HG03469 (cell line): Measurements from ENCODE around the gene CEP72.

Experiments
- ATAC-seq: cut with Tn5 transposase; IDR thresholded peaks from one replicate; pipeline ENCODE4 v1.9.1; 2021; ENCODE audit warnings: mild to moderate bottlenecking, moderate library complexity, moderate number of reproducible peaks; ENCODE audit not compliant: unreplicated experiment

CEP72 gene

GRCh38 chr5:652023-652515, 39.9 kb downstream of the CEP72 start:
- ATAC-seq = no peak

- ATAC-seq = no peak
These were observed 40.7 kb downstream of the CEP72 start for GRCh38 chr5:652773-653350.

- ATAC-seq = no peak
These were observed 42.1 kb downstream of the CEP72 start for GRCh38 chr5:654071-654778.

DNA sequence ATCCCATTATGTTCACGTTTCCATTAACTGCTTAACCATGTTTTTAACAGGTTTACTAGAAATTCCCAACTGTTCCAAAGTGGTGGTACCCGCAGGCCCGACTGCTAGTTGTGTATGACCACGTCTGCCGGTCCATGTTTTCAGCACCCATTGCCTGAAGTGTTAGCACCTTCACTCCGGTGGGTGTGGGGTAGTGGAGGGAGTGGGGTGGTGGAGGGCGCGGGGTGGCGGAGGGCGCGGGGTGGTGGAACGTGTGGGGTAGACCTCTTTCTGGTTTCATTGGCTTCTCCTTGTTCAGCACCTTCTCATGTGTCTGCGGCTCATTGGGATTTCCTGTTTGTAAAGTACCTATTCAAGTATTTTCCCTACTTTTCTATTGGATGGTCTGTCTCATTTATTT, 43.3 kb downstream of the CEP72 start:
- ATAC-seq = no peak

DNA sequence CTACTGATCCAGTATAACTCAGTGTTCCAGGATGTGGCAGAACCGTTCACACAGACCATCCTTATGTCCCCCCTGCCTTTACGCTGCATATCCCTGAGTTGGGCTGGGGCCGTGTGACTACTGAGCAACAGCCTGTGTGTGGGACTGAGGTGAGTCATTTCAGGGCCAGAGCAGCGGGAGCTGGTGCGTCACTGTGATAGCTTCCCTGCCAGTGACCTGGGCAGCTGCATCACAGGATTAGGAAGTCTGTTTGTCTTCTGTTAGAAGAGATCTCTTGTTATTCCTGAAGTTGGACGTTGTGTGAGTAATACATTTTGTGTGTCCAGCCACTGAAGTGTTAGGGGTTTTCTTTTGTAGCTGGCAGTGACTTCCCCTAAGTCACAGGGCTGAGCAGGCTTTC, 45.4 kb downstream of the CEP72 start:
- ATAC-seq = no peak

- no peak for ATAC-seq
These were observed 46.0 kb downstream of the CEP72 start for GRCh38 chr5:658103-658502.

DNA sequence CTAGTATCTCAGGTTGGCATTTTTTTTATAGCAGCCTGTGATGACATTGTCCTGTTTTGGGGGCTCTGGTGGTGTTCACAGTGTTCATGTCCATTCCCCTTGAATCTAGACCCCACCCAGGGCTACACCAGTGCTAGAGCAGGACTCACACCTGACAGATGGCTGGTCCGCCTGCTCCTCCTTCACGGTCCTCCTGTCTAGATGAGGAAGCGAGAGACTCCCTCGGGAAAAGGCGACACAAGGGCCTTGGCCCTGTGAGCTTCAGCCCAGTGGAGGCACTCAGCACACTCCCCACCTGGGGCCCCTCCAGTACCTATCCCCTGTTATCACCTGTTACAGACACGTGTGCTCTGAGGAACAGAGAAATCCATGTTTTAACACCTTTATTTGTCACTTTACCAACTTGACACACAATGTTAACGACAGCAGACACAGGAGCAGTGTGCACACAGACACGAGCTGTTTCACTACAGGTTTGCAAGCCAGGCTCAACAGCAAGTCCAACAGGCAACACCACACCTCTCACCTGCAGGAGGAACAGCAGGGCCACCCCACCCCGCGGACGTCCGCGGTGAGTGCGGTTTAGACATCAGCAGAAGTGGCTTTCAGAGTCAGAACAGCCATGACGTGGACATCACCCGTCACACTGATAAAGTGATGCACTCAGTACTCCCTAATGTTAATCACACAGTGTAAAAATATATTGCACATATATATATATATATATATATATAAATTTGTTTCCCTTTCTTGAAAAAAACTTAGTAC, 47.5 kb downstream of the CEP72 start:
- no peak for ATAC-seq

- ATAC-seq = no peak
These were observed 48.4 kb downstream of the CEP72 start for GRCh38 chr5:660491-661030.

GRCh38 chr5:661891-662750, 50.0 kb downstream of the CEP72 start:
- no peak for ATAC-seq

DNA sequence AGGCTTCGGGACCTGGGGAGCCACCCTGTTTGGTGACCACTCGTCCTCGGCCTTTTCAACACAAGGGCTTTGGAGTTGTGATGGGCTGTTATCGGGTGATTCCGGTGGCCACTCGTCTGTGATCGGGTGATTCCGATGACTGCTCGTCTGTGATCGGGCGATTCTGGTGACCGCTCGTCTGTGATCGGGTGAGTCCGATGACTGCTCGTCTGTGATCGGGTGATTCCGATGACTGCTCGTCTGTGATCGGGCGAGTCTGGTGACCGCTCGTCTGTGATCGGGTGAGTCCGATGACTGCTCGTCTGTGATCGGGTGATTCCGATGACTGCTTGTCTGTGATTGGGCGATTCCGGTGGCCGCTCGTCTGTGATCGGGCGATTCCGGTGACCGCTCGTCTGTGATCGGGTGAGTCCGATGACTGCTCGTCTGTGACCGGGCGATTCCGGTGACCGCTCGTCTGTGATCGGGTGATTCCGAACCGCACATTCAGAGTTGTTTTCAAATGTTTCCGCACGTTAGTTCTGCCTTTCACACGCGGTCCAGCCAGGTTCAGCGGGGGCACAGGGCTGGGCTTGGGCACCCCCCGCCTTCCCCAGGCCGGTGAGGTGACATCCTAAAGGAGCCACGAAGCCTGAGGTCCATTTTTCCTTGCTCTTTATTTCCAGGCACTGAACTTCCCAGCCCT, 50.8 kb downstream of the CEP72 start:
- no peak for ATAC-seq

GRCh38 chr5:663436-664342, 51.5 kb downstream of the CEP72 start:
- no peak for ATAC-seq

- no peak for ATAC-seq
These were observed 52.3 kb downstream of the CEP72 start for GRCh38 chr5:664343-664993.

- no peak for ATAC-seq
These were observed 52.8 kb downstream of the CEP72 start for GRCh38 chr5:664994-665360.

- no peak for ATAC-seq
These were observed 53.4 kb downstream of the CEP72 start for GRCh38 chr5:665541-665955.

GRCh38 chr5:665956-666711, 54.0 kb downstream of the CEP72 start:
- ATAC-seq = no peak

DNA sequence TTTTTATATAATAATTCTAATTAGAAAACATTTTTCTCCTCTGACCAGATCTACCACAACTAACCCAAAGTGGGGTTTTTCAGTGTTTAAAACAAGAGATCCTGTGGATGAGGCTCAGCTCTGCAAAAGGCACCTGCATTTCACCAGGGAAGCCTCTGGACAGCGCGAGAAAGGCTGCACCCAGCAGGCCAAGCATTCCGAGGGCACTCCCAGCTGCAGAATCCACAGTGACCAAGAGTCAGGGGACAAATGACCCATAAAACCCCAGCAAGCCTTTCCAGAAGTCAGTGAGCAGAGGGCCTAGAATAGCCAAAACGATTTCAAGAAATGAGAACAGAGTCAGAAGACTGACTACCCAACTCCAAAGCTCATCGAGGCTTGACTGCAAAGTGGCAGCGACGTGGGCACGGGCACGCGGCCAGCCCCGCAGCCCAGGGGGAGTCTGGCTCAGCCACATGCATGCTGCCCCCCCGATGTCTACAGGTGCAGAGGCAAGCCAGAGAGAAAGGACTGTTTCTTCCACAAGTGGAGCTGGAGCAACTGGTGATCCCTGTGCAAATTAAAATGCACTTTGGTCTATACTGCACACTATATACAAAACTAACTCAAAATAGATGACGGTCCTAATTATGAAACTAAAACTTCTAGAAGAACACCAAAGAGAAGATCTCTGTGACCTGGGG, 54.8 kb downstream of the CEP72 start:
- no peak for ATAC-seq

DNA sequence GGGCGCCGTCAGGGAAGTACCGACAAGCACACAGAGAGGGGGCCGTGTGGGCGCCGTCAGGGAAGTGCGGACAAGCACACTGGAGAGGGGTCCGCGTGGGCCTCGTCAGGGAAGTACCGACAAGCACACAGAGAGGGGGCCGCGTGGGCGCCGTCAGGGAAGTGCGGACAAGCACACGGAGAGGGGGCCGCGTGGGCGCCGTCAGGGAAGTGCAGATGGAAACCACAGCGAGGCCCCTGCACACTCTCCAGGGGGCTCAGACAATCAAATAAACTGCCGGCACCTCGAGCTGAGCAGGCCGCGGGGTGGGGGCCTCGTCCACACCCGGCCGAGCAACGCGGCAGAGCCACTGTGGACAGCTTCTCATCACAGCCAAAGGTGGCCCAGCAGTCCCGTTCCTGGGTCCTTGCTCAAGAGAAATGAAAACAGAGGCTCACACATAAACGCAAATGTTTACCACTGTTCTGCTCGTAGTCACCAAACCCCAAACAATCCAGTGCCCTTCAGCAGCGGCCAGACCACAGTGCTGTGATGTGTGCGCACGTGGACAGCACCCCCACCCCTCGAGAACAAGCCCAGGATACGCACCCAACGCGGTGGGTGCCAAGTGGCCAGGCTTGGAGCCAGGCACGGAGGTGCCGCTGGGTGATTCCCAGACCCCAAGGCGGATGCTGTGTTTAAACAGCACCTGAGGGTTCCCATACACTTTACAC, 56.3 kb downstream of the CEP72 start:
- no peak for ATAC-seq
